Large intestine (tissue), 3 donors: ENCODE measurements around the gene PSMB7. TPM values are rescaled to one million over a fixed set of nuclear protein-coding genes. Genes with fewer than 3 reads are reported as not detected.

Experiments used
- DNase-seq, 2 donors: peaks; one replicate each; pipeline versions ENCODE4 v3.0.0 to v3.0.0-alpha.2; 2013
- H3K27ac ChIP-seq: one replicate; pipeline ENCODE4 v1.5.1; 2013; ENCODE audit warnings: low read length
- H3K27me3 ChIP-seq: 2 replicates; pipeline ENCODE4 v1.6.1; 2013; ENCODE audit warnings: low read length; ENCODE audit not compliant: control insufficient read depth, insufficient read depth
- H3K36me3 ChIP-seq: 2 replicates; pipeline ENCODE4 v1.6.1; 2013; ENCODE audit warnings: low read length; ENCODE audit not compliant: control insufficient read depth, insufficient read depth
- H3K4me1 ChIP-seq: one replicate; pipeline ENCODE4 v1.6.1; 2013; ENCODE audit warnings: low read length; ENCODE audit not compliant: control insufficient read depth, insufficient read depth
- H3K4me3 ChIP-seq: one replicate; pipeline ENCODE4 v1.5.1; 2013; ENCODE audit warnings: low read length
- H3K9me3 ChIP-seq: one replicate; pipeline ENCODE4 v1.6.1; 2013; ENCODE audit warnings: mild to moderate bottlenecking, low read depth, low read length, moderate library complexity; ENCODE audit not compliant: control insufficient read depth
- WGBS: methylation state at CpG from one replicate; pipeline ENCODE4 v1.1.5; 2013; ENCODE audit warnings: low lambda C conversion rate; ENCODE audit not compliant: insufficient coverage; 5-methylcytosine and 5-hydroxymethylcytosine counted together
- polyA plus RNA-seq: library from polyadenylated mRNA; unstranded; fragments of 120-200 nt; gene quantifications from one replicate; pipeline ENCODE4 v1.2.1, GENCODE V29; 2013

PSMB7 gene
- polyA plus RNA-seq, 1 donor: 148 TPM

- H3K9me3 ChIP-seq: peaks cover 5% of the 10 kb centered on the region
- peaks cover 14% of the 10 kb centered on the region for H3K36me3 ChIP-seq
- H3K27ac ChIP-seq: no peak overlapping the region
- no peak for DNase-seq
- H3K27me3 ChIP-seq: no peaks in the 10 kb centered on the region
- H3K4me1 ChIP-seq: no peaks in the 10 kb centered on the region
- WGBS: 86% methylated on average over 2 of the region's 9 CpGs
- H3K4me3 ChIP-seq: no peak overlapping the region
Observed at GRCh38 chr9:124370896-124371582, 44.2 kb downstream of the PSMB7 start.

- Histone ChIP-seq H3K4me3 (no peak overlapping the region), H3K9me3 (peaks cover 5% of the 10 kb centered on the region), H3K36me3 (peaks cover 8% of the 10 kb centered on the region), H3K4me1 (no peaks in the 10 kb centered on the region), H3K27me3 (no peaks in the 10 kb centered on the region), H3K27ac (no peak overlapping the region)
- WGBS: no CpG with 5 or more reads among the region's 9 CpGs
- DNase-seq: no peak
Observed at GRCh38 chr9:124369231-124369797, 45.9 kb downstream of the PSMB7 start.

GRCh38 chr9:124368692-124369091 is 46.5 kb downstream of the PSMB7 start:
- no peaks in the 10 kb centered on the region for H3K4me1 ChIP-seq

DNA sequence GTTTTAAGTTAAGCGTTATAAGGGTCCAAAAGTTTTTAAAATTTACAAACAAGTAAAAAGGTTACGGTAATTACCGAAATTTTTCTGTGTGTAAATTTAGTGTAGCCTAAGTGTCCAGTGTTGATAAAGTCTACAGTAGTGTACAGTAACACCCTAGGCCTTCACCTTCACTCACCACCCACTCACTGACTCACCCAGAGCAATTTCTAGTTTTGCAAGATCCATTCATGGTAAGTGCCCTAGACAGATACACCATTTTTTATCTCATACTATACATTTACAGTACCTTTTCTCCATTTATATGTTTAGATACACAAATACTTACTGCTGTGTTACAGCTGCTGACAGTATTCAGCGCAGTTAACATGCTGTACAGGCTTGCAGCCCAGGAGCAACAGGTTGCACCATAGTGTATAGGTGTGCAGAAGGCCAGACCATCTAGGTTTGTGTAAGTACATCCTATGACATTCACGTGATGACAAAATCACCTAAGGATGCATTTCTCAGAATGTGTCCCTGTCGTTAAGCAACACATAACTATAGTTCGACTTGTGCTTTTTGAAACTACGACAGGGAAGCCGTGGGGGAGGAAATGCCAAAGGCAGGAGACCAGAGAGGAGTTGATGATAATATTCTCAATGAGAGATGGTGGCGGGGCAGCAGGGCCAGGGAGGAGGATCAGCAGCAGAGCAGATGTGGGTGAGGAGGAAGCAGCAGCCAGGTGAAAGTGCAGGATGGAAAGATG is 48.6 kb downstream of the PSMB7 start:
- peaks cover 16% of the 10 kb centered on the region for H3K36me3 ChIP-seq
- WGBS: 96% methylated on average over 5 of the region's 10 CpGs
- no peak overlapping the region for H3K4me3 ChIP-seq
- H3K4me1 ChIP-seq: no peaks in the 10 kb centered on the region
- no peak overlapping the region for H3K27ac ChIP-seq
- DNase-seq: no peak
- no peaks in the 10 kb centered on the region for H3K27me3 ChIP-seq
- no peaks in the 10 kb centered on the region for H3K9me3 ChIP-seq

More at GRCh38 chr9:124368692-124369091, 46.5 kb downstream of the PSMB7 start:
- no peak overlapping the region for H3K4me3 ChIP-seq
- H3K9me3 ChIP-seq: no peaks in the 10 kb centered on the region
- no peak for DNase-seq
- H3K36me3 ChIP-seq: peaks cover 12% of the 10 kb centered on the region
- no peak overlapping the region for H3K27ac ChIP-seq
- WGBS: no CpG with 5 or more reads among the region's 3 CpGs
- H3K27me3 ChIP-seq: no peaks in the 10 kb centered on the region

DNA sequence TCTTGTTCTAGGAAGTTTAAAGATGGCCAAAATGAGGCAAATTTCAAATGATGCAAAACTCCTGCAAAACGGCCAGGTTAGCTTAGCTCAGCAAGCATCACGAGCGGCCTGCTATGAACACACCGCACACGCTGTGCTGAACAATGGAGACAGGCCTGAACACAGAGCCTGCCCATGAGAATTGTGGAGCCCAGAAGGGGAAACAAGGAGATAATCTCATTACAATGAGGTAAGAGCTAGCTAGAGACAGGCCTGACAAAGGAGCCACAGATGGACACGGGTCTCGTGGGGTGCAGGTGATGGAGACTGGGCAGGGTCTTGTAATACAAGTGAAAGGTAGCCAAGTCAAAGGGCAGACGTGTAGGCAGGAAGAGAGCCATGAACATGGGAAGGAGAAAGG is 50.2 kb downstream of the PSMB7 start:
- Histone ChIP-seq H3K27ac (no peak overlapping the region), H3K27me3 (no peaks in the 10 kb centered on the region), H3K9me3 (no peaks in the 10 kb centered on the region), H3K36me3 (peaks cover 16% of the 10 kb centered on the region), H3K4me1 (no peaks in the 10 kb centered on the region), H3K4me3 (no peak overlapping the region)
- DNase-seq: no peak
- no CpG with 5 or more reads among the region's 8 CpGs for WGBS

DNA sequence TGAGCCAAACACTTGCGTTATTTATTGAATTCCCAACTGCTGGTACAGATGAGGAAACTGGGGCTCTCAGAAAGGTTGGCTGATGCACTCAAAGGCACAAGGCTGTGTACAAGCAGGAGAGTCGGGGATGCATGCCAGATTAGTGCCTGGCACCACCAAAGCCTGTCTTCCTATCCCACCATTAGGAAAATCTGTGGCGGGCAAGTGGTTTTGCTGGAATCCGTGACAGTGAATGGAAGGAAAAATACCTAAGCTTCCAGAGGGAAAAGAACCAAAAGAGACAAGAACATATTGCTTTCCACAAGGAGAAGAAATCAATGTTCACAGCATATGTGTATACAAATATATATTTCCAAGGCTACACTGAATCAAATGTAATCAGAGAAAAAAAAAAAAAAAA is 51.1 kb downstream of the PSMB7 start:
- no CpG with 5 or more reads among the region's 4 CpGs for WGBS
- no peaks in the 10 kb centered on the region for H3K4me1 ChIP-seq
- no peaks in the 10 kb centered on the region for H3K9me3 ChIP-seq
- no peak for DNase-seq
- H3K27ac ChIP-seq: no peak overlapping the region
- peaks cover 18% of the 10 kb centered on the region for H3K36me3 ChIP-seq
- no peaks in the 10 kb centered on the region for H3K27me3 ChIP-seq
- H3K4me3 ChIP-seq: no peak overlapping the region

- DNase-seq: no peak
- H3K9me3 ChIP-seq: no peaks in the 10 kb centered on the region
- H3K4me1 ChIP-seq: no peaks in the 10 kb centered on the region
- no peak overlapping the region for H3K4me3 ChIP-seq
- H3K27me3 ChIP-seq: no peaks in the 10 kb centered on the region
- WGBS: no CpG with 5 or more reads among the region's 21 CpGs
- peaks cover 18% of the 10 kb centered on the region for H3K36me3 ChIP-seq
- H3K27ac ChIP-seq: no peak overlapping the region
Observed at GRCh38 chr9:124363326-124364096, 51.7 kb downstream of the PSMB7 start.

GRCh38 chr9:124361128-124361527 is 54.1 kb downstream of the PSMB7 start:
- H3K9me3 ChIP-seq: no peaks in the 10 kb centered on the region
- H3K4me3 ChIP-seq: no peak overlapping the region
- WGBS: no CpG with 5 or more reads among the region's 8 CpGs
- no peak overlapping the region for H3K27ac ChIP-seq
- peaks cover 21% of the 10 kb centered on the region for H3K36me3 ChIP-seq
- H3K27me3 ChIP-seq: no peaks in the 10 kb centered on the region
- no peaks in the 10 kb centered on the region for H3K4me1 ChIP-seq
- DNase-seq: no peak

GRCh38 chr9:124359855-124360678 is 55.2 kb downstream of the PSMB7 start:
- Histone ChIP-seq H3K4me1 (no peaks in the 10 kb centered on the region), H3K36me3 (peaks cover 31% of the 10 kb centered on the region), H3K4me3 (no peak overlapping the region), H3K9me3 (no peaks in the 10 kb centered on the region), H3K27me3 (no peaks in the 10 kb centered on the region), H3K27ac (no peak overlapping the region)
- WGBS: no CpG with 5 or more reads among the region's 11 CpGs
- DNase-seq: no peak
